ENCODE measurements around the gene MRPL18.

Gene MRPL18

GRCh38 chr6:159842035-159842434, 51.8 kb downstream of the MRPL18 start:
- peak; percentile 53 for TF ChIP-seq CTCF (IDR thresholded peaks at IDR 0.05; ENCODE audit: low read depth, low read length)
- peak; percentile 22 to 34 for DNase-seq (ENCODE audit: low read depth in 2 of 2)

GRCh38 chr6:159844737-159845645, 54.7 kb downstream of the MRPL18 start:
- no peak overlapping the region for H3K4me3 ChIP-seq (replicated peaks in 1 of 2; ENCODE audit: low read depth in 2 of 2, low read length in 2 of 2)
- no peak for TF ChIP-seq CTCF (IDR thresholded peaks at IDR 0.05; ENCODE audit: low read depth, low read length)
- no peak for DNase-seq (ENCODE audit: low read depth in 2 of 2)

More at GRCh38 chr6:159842035-159842434, 51.8 kb downstream of the MRPL18 start:
- H3K4me3 ChIP-seq (replicated peaks in 1 of 2; ENCODE audit: low read depth in 2 of 2, low read length in 2 of 2) = no peak overlapping the region

Data from cardiac fibroblast (primary cell).